HepG2 (cell line): Measurements from ENCODE around the gene ANKRD44. TPM values are rescaled to one million over a fixed set of nuclear protein-coding genes. Genes with fewer than 3 reads are reported as not detected.

ENCODE experiments used
- ATAC-seq: fragments of 200-7000 bp; cut with Tn5 transposase; 3 replicates; pipeline ENCODE4 v1.9.1; 2020; ENCODE audit warnings: mild to moderate bottlenecking, moderate library complexity
- BruUV-seq: library from RNA; stranded (reverse); fragments of 400-500 nt; replicated peaks from 2 replicates; lab custom pipeline; 2021; lab: Mats Ljungman, UMichigan
- CTCF ChIA-PET: fragments of 300-600 bp; formaldehyde crosslinking; extraction: SDS; loops from one replicate; lab custom pipeline; 2021; ENCODE audit warnings: low total read pairs, inconsistent platforms, low intra/inter-chr PET ratio; lab: Yijun Ruan, JAX
- POLR2A ChIA-PET: fragments of 350-600 bp; sonication (Branson Sonifier 250); formaldehyde crosslinking; loops from one replicate; lab custom pipeline; 2020; ENCODE audit warnings: antibody characterized with exemption, inconsistent platforms; lab: Yijun Ruan, JAX
- DNase-seq: peaks from one replicate; pipeline ENCODE4 v3.0.0-alpha.2; 2015; ENCODE audit warnings: low spot score
- FAIRE-seq: peaks from 3 replicates; lab custom pipeline; 2011; peaks lifted over from hg19 to GRCh38; lab: Jason Lieb, UNC
- H2AFZ ChIP-seq: one replicate; pipeline ENCODE4 v1.6.1; 2011; ENCODE audit warnings: low read length, inconsistent platforms
- H3K27ac ChIP-seq: fragments of 300-600 bp; 3 replicates; pipeline ENCODE4 v1.8.0; 2011; ENCODE audit warnings: mixed run types, mild to moderate bottlenecking, mixed read lengths, low read length, inconsistent platforms; ENCODE audit not compliant: insufficient read depth; ENCODE audit errors: extremely low read length
- H3K27me3 ChIP-seq, 2 experiments: fragments of 200-600 bp in 1 of 2; 2 replicates in 1 of 2; 3 replicates in 1 of 2; pipeline versions ENCODE4 v1.6.0 to v1.8.0; 2011; ENCODE audit warnings: low read length in 2 of 2, mild to moderate bottlenecking in 2 of 2, moderate library complexity in 2 of 2, inconsistent platforms in 1 of 2; ENCODE audit not compliant: insufficient read depth in 2 of 2, control insufficient read depth in 1 of 2
- H3K36me3 ChIP-seq, 2 experiments: fragments of 200-600 bp in 1 of 2; replicated peaks in 1 of 2; 2 replicates in 1 of 2; 3 replicates in 1 of 2; pipeline versions ENCODE4 v1.5.1 to v1.8.0; 2011; ENCODE audit warnings: low read length in 2 of 2, inconsistent platforms in 1 of 2; ENCODE audit not compliant: insufficient read depth in 2 of 2, control insufficient read depth in 1 of 2
- H3K4me1 ChIP-seq: 2 replicates; pipeline ENCODE4 v1.5.1; 2012; ENCODE audit warnings: low read length, inconsistent platforms; ENCODE audit not compliant: insufficient read depth
- H3K4me2 ChIP-seq: 2 replicates; pipeline ENCODE4 v1.6.0; 2011; ENCODE audit warnings: low read depth, low read length, inconsistent platforms
- H3K4me3 ChIP-seq, 3 experiments: fragments of 200-600 bp in 1 of 3; sonication (generic), shearing (Covaris generic) in 1 of 3; replicated peaks in 1 of 3; 2 replicates each; pipeline ENCODE4 v1.5.1; 2011 to 2016; ENCODE audit warnings: low read length in 3 of 3, inconsistent platforms in 2 of 3, low read depth in 2 of 3, mild to moderate bottlenecking in 2 of 3, control low read depth in 1 of 3, mixed read lengths in 1 of 3; ENCODE audit not compliant: insufficient read depth in 1 of 3
- H3K79me2 ChIP-seq: one replicate; pipeline ENCODE4 v1.6.1; 2011; ENCODE audit warnings: low read length, inconsistent platforms; ENCODE audit not compliant: insufficient read depth
- H3K9ac ChIP-seq: 2 replicates; pipeline ENCODE4 v1.6.0; 2011; ENCODE audit warnings: mild to moderate bottlenecking, low read depth, low read length, inconsistent platforms; ENCODE audit not compliant: insufficient read depth
- H3K9me3 ChIP-seq: 2 replicates; pipeline ENCODE4 v1.5.1; 2012; ENCODE audit warnings: mild to moderate bottlenecking, low read length
- H4K20me1 ChIP-seq: 2 replicates; pipeline ENCODE4 v1.6.0; 2011; ENCODE audit warnings: inconsistent platforms, mild to moderate bottlenecking, low read length, moderate library complexity; ENCODE audit not compliant: insufficient read depth
- ATAD3A ChIP-seq: sonication (generic); formaldehyde crosslinking; IDR thresholded peaks from 2 replicates; pipeline ENCODE4 v1.4.0; 2020; ENCODE audit warnings: missing genetic modification reagents
- ATF7 ChIP-seq, 2 experiments: fragments of 450-650 bp in 1 of 2; sonication (generic) in 1 of 2; formaldehyde crosslinking in 1 of 2; IDR thresholded peaks; 2 replicates each; pipeline versions ENCODE4 v1.4.0 to v1.6.1; 2016 to 2020; ENCODE audit warnings: antibody characterized with exemption in 1 of 2, mild to moderate bottlenecking in 1 of 2, missing genetic modification reagents in 1 of 2
- ESRRA ChIP-seq: sonication (generic); formaldehyde crosslinking; IDR thresholded peaks from 2 replicates; pipeline ENCODE4 v1.5.1; 2020; ENCODE audit warnings: mild to moderate bottlenecking, low read depth, missing genetic modification reagents
- GATAD1 ChIP-seq: IDR thresholded peaks from 2 replicates; pipeline ENCODE4 v1.6.1; 2016; ENCODE audit warnings: missing genetic modification reagents, missing compliant biosample characterization
- KDM6A ChIP-seq: IDR thresholded peaks from 2 replicates; pipeline ENCODE4 v1.6.1; 2016; ENCODE audit warnings: low read depth
- REXO4 ChIP-seq: sonication (generic); formaldehyde crosslinking; IDR thresholded peaks from 2 replicates; pipeline ENCODE4 v1.8.0; 2022; ENCODE audit warnings: missing genetic modification reagents, mild to moderate bottlenecking, borderline replicate concordance
- SIN3A ChIP-seq: IDR thresholded peaks from 2 replicates; pipeline ENCODE4 v1.6.1; 2011; ENCODE audit warnings: low read depth, mild to moderate bottlenecking, control low read depth, low read length, borderline replicate concordance
- SNAPC4 ChIP-seq: sonication (generic); formaldehyde crosslinking; IDR thresholded peaks from 2 replicates; pipeline ENCODE4 v1.4.0; 2020; ENCODE audit warnings: mild to moderate bottlenecking, missing genetic modification reagents
- SUZ12 ChIP-seq: fragments of 150-350 bp; IDR thresholded peaks from 2 replicates; pipeline ENCODE4 v1.6.1; 2014; ENCODE audit warnings: low read depth, low read length
- ZBTB42 ChIP-seq: sonication (generic); formaldehyde crosslinking; IDR thresholded peaks from 2 replicates; pipeline ENCODE4 v1.5.0; 2020; ENCODE audit warnings: mild to moderate bottlenecking, missing genetic modification reagents
- ZBTB7B ChIP-seq: sonication (generic); formaldehyde crosslinking; IDR thresholded peaks from 2 replicates; pipeline ENCODE4 v1.4.0; 2020; ENCODE audit warnings: missing genetic modification reagents
- ZNF264 ChIP-seq: sonication (generic); formaldehyde crosslinking; IDR thresholded peaks from 2 replicates; pipeline ENCODE4 v1.4.0; 2020; ENCODE audit warnings: missing genetic modification reagents
- ZSCAN12 ChIP-seq: sonication (generic); formaldehyde crosslinking; IDR thresholded peaks from 2 replicates; pipeline ENCODE4 v1.9.0; 2021; ENCODE audit warnings: mild to moderate bottlenecking, missing genetic modification reagents
- ZSCAN9 ChIP-seq: IDR thresholded peaks from 2 replicates; pipeline ENCODE4 v1.6.1; 2016; ENCODE audit warnings: borderline replicate concordance
- WGBS: methylation state at CpG from one replicate; pipeline ENCODE4 v1.1.6; 2017; ENCODE audit warnings: low lambda C conversion rate; 5-methylcytosine and 5-hydroxymethylcytosine counted together
- in situ Hi-C: cut with HindIII; loops from 2 replicates; pipeline ENCODE4 v1.10.0; 2017; ENCODE audit warnings: low pct_unique_long_range_greater_than_20kb; ENCODE audit not compliant: extremely low pct_ligation_motif_present
- intact Hi-C: fragments of 100-400 bp; cut with micrococcal nuclease; formaldehyde crosslinking; loops from one replicate; pipeline ENCODE4 v1.10.0; 2022; ENCODE audit not compliant: unreplicated experiment
- polyA plus RNA-seq, 8 experiments: library from polyadenylated mRNA; depleted of rRNA in 3 of 8; stranded (reverse) in 7 of 8; unstranded in 1 of 8; fragments of >200 nt; fragmentation: Illumina TruSeq in 4 of 8; extraction: Trizol in 4 of 8; gene quantifications; 2 replicates each; pipeline versions ENCODE4 v1.2.1 to v1.2.3, GENCODE V29; 2011 to 2016; ENCODE audit warnings: low read depth in 4 of 8, missing spikeins in 1 of 8, mixed read lengths in 1 of 8; ENCODE audit not compliant: insufficient read depth in 1 of 8
- total RNA-seq, 5 experiments: library from RNA; depleted of rRNA; stranded (reverse); fragments of >200 nt; fragmentation: Illumina TruSeq; extraction: Trizol; gene quantifications; 2 replicates each; pipeline ENCODE4 v1.2.3, GENCODE V29; 2016; ENCODE audit warnings: low read depth in 1 of 5
- TF ChIP-seq, protein P1 (sequence below): sonication (generic); formaldehyde crosslinking; IDR thresholded peaks from 2 replicates; pipeline ENCODE4 v1.5.0; 2020; ENCODE audit warnings: mild to moderate bottlenecking, missing genetic modification reagents

Gene ANKRD44
- total and polyA plus RNA-seq, 2 of the 13 experiments (the other 11 are each of a cell fraction or from before 2014, with no cell fraction given), result 0.04 to 0.11 TPM

GRCh38 chr2:196980001-196980400 is 330.6 kb downstream of the ANKRD44 start (continued):
- TF ChIP-seq ATAD3A (no peak), SIN3A (no peak), REXO4 (CRISPR knock-in tag) (no peak)

DNA sequence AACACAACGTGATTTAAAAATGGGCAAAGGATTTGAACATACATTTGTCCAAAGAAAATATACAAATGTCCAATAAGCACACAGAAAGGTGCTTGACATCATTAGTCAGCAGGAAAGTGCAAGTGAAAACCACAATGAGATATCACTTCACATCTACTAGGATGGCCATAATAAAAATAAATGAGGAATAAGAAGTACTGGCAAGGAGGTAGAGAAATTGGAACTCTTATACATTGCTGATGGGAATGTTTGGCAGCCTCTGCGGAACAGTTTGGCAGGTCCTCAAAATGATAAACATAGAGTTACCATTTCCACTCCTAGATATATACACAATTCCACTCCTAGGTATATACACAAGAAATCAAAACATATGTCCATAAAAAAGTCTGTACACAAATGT is 333.1 kb downstream of the ANKRD44 start:
- WGBS, result 48% methylated on average over 2 of the region's 2 CpGs
- ATAC-seq, result no peak
- TF ChIP-seq ZBTB7B (CRISPR knock-in tag) (no peak), ZNF264 (CRISPR knock-in tag) (no peak), GATAD1 (CRISPR knock-in tag) (no peak), SUZ12 (no peak), ZBTB42 (CRISPR knock-in tag) (no peak), ESRRA (CRISPR knock-in tag) (no peak), ZSCAN12 (CRISPR knock-in tag) (no peak), SNAPC4 (CRISPR knock-in tag) (no peak), KDM6A (no peak), ATF7 (IDR thresholded peaks at IDR 0.05) (no peak), ATF7 (CRISPR knock-in tag; IDR thresholded peaks at IDR 0.05) (no peak), ZSCAN9 (no peak)
- TF ChIP-seq, protein P1, sequence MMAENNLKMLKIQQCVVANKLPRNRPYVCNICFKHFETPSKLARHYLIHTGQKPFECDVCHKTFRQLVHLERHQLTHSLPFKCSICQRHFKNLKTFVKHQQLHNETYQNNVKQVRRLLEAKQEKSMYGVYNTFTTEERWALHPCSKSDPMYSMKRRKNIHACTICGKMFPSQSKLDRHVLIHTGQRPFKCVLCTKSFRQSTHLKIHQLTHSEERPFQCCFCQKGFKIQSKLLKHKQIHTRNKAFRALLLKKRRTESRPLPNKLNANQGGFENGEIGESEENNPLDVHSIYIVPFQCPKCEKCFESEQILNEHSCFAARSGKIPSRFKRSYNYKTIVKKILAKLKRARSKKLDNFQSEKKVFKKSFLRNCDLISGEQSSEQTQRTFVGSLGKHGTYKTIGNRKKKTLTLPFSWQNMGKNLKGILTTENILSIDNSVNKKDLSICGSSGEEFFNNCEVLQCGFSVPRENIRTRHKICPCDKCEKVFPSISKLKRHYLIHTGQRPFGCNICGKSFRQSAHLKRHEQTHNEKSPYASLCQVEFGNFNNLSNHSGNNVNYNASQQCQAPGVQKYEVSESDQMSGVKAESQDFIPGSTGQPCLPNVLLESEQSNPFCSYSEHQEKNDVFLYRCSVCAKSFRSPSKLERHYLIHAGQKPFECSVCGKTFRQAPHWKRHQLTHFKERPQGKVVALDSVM (CRISPR knock-in tag), result no peak

More for the DNA sequence above, 333.1 kb downstream of the ANKRD44 start:
- FAIRE-seq (no peak), DNase-seq (no peak)
- Histone ChIP-seq H3K4me1 (no peaks in the 10 kb centered on the region), H3K9ac (no peak overlapping the region), H3K36me3 (no peaks in the 10 kb centered on the region), H3K27ac (no peak overlapping the region), H3K4me2 (no peak overlapping the region), H2AFZ (no peak overlapping the region), H3K79me2 (no peaks in the 10 kb centered on the region), H3K27me3 (no peaks in the 10 kb centered on the region), H4K20me1 (no peaks in the 10 kb centered on the region), H3K9me3 (no peaks in the 10 kb centered on the region), H3K4me3 (no peak overlapping the region)
- intact Hi-C loops, result no loop called here
- ChIA-PET CTCF (no interaction called here), POLR2A (no interaction called here)
- in situ Hi-C loops, result no loop called here
- no TSS peak for BruUV-seq
